T-helper 2 cell treated with Interferon-gamma antibody and Interleukin-4, amounts not matched to agents 5 μg/mL and 100 μg/mL, for 36 hours (primary cell): Measurements from ENCODE around the gene RRP15.
"Not testable (repeated sequence)": the region's sequence is repeated elsewhere in the genome, so short reads cannot be mapped to it uniquely, and the experiment has no call there.

Source experiments
- DNase-seq: peaks from one replicate; pipeline ENCODE4 v3.0.0; 2021; ENCODE audit warnings: low spot score
- H3K27ac Mint-ChIP-seq: one replicate; pipeline ENCODE4 v1.8.0; 2021; ENCODE audit warnings: mild to moderate bottlenecking, mixed read lengths
- H3K27me3 Mint-ChIP-seq: one replicate; pipeline ENCODE4 v1.8.0; 2021; ENCODE audit warnings: low read depth, mixed read lengths
- H3K36me3 Mint-ChIP-seq: one replicate; pipeline ENCODE4 v1.8.0; 2021; ENCODE audit warnings: low read depth, mixed read lengths
- H3K4me1 Mint-ChIP-seq: one replicate; pipeline ENCODE4 v1.8.0; 2021; ENCODE audit warnings: low read depth, mixed read lengths
- H3K4me3 Mint-ChIP-seq: one replicate; pipeline ENCODE4 v1.8.0; 2022; ENCODE audit warnings: mild to moderate bottlenecking, moderate library complexity, mixed read lengths
- H3K9me3 Mint-ChIP-seq: one replicate; pipeline ENCODE4 v1.8.0; 2021; ENCODE audit warnings: mixed read lengths

The RRP15 gene

GRCh38 chr1:218303176-218303879 is 18.2 kb downstream of the RRP15 start:
- no peak for DNase-seq
- Mint-ChIP-seq H3K9me3 (no peaks in the 10 kb centered on the region), H3K36me3 (peaks cover 10% of the 10 kb centered on the region)

GRCh38 chr1:218304281-218305039 is 19.4 kb downstream of the RRP15 start:
- Mint-ChIP-seq H3K27me3 (no peaks in the 10 kb centered on the region), H3K36me3 (peaks cover 10% of the 10 kb centered on the region), H3K27ac (no peak overlapping the region), H3K9me3 (no peaks in the 10 kb centered on the region), H3K4me1 (peaks cover 2% of the 10 kb centered on the region), H3K4me3 (no peak overlapping the region)
- DNase-seq: no peak

More at GRCh38 chr1:218303176-218303879, 18.2 kb downstream of the RRP15 start:
- H3K4me1 Mint-ChIP-seq: peaks cover 2% of the 10 kb centered on the region
- H3K4me3 Mint-ChIP-seq: no peak overlapping the region
- no peaks in the 10 kb centered on the region for H3K27me3 Mint-ChIP-seq
- H3K27ac Mint-ChIP-seq: no peak overlapping the region

GRCh38 chr1:218305472-218306064 is 20.5 kb downstream of the RRP15 start:
- Mint-ChIP-seq H3K4me3 (no peak overlapping the region), H3K27ac (no peak overlapping the region), H3K36me3 (peaks cover 11% of the 10 kb centered on the region), H3K4me1 (peaks cover 2% of the 10 kb centered on the region), H3K27me3 (no peaks in the 10 kb centered on the region), H3K9me3 (no peaks in the 10 kb centered on the region)
- no peak for DNase-seq

GRCh38 chr1:218312509-218312908 is 27.4 kb downstream of the RRP15 start:
- Mint-ChIP-seq H3K36me3 (peaks cover 11% of the 10 kb centered on the region), H3K9me3 (no peaks in the 10 kb centered on the region), H3K27ac (no peak overlapping the region), H3K27me3 (no peaks in the 10 kb centered on the region), H3K4me1 (no peaks in the 10 kb centered on the region), H3K4me3 (no peak overlapping the region)
- no peak for DNase-seq

GRCh38 chr1:218314316-218314715 is 29.2 kb downstream of the RRP15 start:
- Mint-ChIP-seq H3K27me3 (no peaks in the 10 kb centered on the region), H3K36me3 (peaks cover 9% of the 10 kb centered on the region), H3K9me3 (no peaks in the 10 kb centered on the region), H3K4me3 (no peak overlapping the region), H3K4me1 (no peaks in the 10 kb centered on the region), H3K27ac (no peak overlapping the region)
- no peak for DNase-seq

- Mint-ChIP-seq H3K4me1 (no peaks in the 10 kb centered on the region), H3K27ac (no peak overlapping the region), H3K9me3 (no peaks in the 10 kb centered on the region), H3K4me3 (no peak overlapping the region), H3K27me3 (no peaks in the 10 kb centered on the region), H3K36me3 (peaks cover 10% of the 10 kb centered on the region)
- no peak for DNase-seq
Observed at GRCh38 chr1:218315638-218316037, 30.5 kb downstream of the RRP15 start.

GRCh38 chr1:218317061-218317460 is 32.0 kb downstream of the RRP15 start:
- no peak for DNase-seq
- no peak overlapping the region for H3K27ac Mint-ChIP-seq
- no peaks in the 10 kb centered on the region for H3K27me3 Mint-ChIP-seq
- H3K9me3 Mint-ChIP-seq: no peaks in the 10 kb centered on the region
- no peaks in the 10 kb centered on the region for H3K4me1 Mint-ChIP-seq
- H3K36me3 Mint-ChIP-seq: peaks cover 5% of the 10 kb centered on the region
- no peak overlapping the region for H3K4me3 Mint-ChIP-seq

- H3K27me3 Mint-ChIP-seq, DNase-seq, H3K36me3 Mint-ChIP-seq, H3K27ac Mint-ChIP-seq, H3K4me3 Mint-ChIP-seq, H3K4me1 Mint-ChIP-seq, H3K9me3 Mint-ChIP-seq: not testable (repeated sequence)
Observed at GRCh38 chr1:218320182-218320581, 35.1 kb downstream of the RRP15 start.

- no peak for DNase-seq
- H3K4me3 Mint-ChIP-seq: no peak overlapping the region
- no peak overlapping the region for H3K27ac Mint-ChIP-seq
- peaks cover 7% of the 10 kb centered on the region for H3K36me3 Mint-ChIP-seq
- H3K4me1 Mint-ChIP-seq: no peaks in the 10 kb centered on the region
- no peaks in the 10 kb centered on the region for H3K9me3 Mint-ChIP-seq
- H3K27me3 Mint-ChIP-seq: no peaks in the 10 kb centered on the region
Observed at GRCh38 chr1:218322762-218323161, 37.7 kb downstream of the RRP15 start.

GRCh38 chr1:218323568-218324225 is 38.6 kb downstream of the RRP15 start:
- Mint-ChIP-seq H3K36me3 (peaks cover 7% of the 10 kb centered on the region), H3K4me3 (no peak overlapping the region), H3K27ac (no peak overlapping the region), H3K27me3 (no peaks in the 10 kb centered on the region), H3K4me1 (no peaks in the 10 kb centered on the region), H3K9me3 (no peaks in the 10 kb centered on the region)
- no peak for DNase-seq

GRCh38 chr1:218324226-218324580 is 39.1 kb downstream of the RRP15 start:
- peaks cover 7% of the 10 kb centered on the region for H3K36me3 Mint-ChIP-seq
- H3K27ac Mint-ChIP-seq: no peak overlapping the region
- H3K4me3 Mint-ChIP-seq: no peak overlapping the region
- DNase-seq: no peak
- H3K4me1 Mint-ChIP-seq: no peaks in the 10 kb centered on the region
- no peaks in the 10 kb centered on the region for H3K9me3 Mint-ChIP-seq
- no peaks in the 10 kb centered on the region for H3K27me3 Mint-ChIP-seq

- Mint-ChIP-seq H3K27ac (no peak overlapping the region), H3K4me1 (no peaks in the 10 kb centered on the region), H3K36me3 (peaks cover 7% of the 10 kb centered on the region), H3K9me3 (no peaks in the 10 kb centered on the region), H3K27me3 (no peaks in the 10 kb centered on the region), H3K4me3 (no peak overlapping the region)
- no peak for DNase-seq
Observed at GRCh38 chr1:218328769-218329168, 43.7 kb downstream of the RRP15 start.

- Mint-ChIP-seq H3K4me1 (no peaks in the 10 kb centered on the region), H3K27me3 (no peaks in the 10 kb centered on the region), H3K4me3 (no peak overlapping the region), H3K36me3 (peaks cover 7% of the 10 kb centered on the region), H3K27ac (no peak overlapping the region), H3K9me3 (no peaks in the 10 kb centered on the region)
- no peak for DNase-seq
Observed at GRCh38 chr1:218330043-218330623, 45.0 kb downstream of the RRP15 start.

GRCh38 chr1:218332416-218332815 is 47.3 kb downstream of the RRP15 start:
- no peak overlapping the region for H3K27ac Mint-ChIP-seq
- no peaks in the 10 kb centered on the region for H3K27me3 Mint-ChIP-seq
- H3K4me1 Mint-ChIP-seq: no peaks in the 10 kb centered on the region
- H3K4me3 Mint-ChIP-seq: no peak overlapping the region
- no peaks in the 10 kb centered on the region for H3K9me3 Mint-ChIP-seq
- peaks cover 5% of the 10 kb centered on the region for H3K36me3 Mint-ChIP-seq
- no peak for DNase-seq
